ENCODE results near the gene XXYLT1.

- TF ChIP-seq JUN (IDR thresholded peaks at IDR 0.05): no peak
- no peak for TF ChIP-seq CTCF (IDR thresholded peaks at IDR 0.05)
- no peak for TF ChIP-seq HDAC2 (IDR thresholded peaks at IDR 0.05)
- TF ChIP-seq EP300 (IDR thresholded peaks at IDR 0.05): no peak
- no peak for TF ChIP-seq MAFK (IDR thresholded peaks at IDR 0.05; ENCODE audit: partially characterized antibody)
- no peak for TF ChIP-seq MAX (IDR thresholded peaks at IDR 0.05)
Measured at GRCh38 chr3:195181741-195182469, 89.1 kb downstream of the XXYLT1 start.

All from A549 (cell line).